Stimulated activated CD4-positive, alpha-beta T cell treated with anti-CD3 and anti-CD28 coated beads, Interleukin-4, amount 100 ng/mL, for 24 hours (primary cell): ENCODE measurements around the gene MTFP1.
"Not testable (repeated sequence)": the region's sequence is repeated elsewhere in the genome, so short reads cannot be mapped to it uniquely, and the experiment has no call there.

Experiments used
- DNase-seq: peaks from one replicate; pipeline ENCODE4 v3.0.0-alpha.2; 2020

The MTFP1 gene

DNA sequence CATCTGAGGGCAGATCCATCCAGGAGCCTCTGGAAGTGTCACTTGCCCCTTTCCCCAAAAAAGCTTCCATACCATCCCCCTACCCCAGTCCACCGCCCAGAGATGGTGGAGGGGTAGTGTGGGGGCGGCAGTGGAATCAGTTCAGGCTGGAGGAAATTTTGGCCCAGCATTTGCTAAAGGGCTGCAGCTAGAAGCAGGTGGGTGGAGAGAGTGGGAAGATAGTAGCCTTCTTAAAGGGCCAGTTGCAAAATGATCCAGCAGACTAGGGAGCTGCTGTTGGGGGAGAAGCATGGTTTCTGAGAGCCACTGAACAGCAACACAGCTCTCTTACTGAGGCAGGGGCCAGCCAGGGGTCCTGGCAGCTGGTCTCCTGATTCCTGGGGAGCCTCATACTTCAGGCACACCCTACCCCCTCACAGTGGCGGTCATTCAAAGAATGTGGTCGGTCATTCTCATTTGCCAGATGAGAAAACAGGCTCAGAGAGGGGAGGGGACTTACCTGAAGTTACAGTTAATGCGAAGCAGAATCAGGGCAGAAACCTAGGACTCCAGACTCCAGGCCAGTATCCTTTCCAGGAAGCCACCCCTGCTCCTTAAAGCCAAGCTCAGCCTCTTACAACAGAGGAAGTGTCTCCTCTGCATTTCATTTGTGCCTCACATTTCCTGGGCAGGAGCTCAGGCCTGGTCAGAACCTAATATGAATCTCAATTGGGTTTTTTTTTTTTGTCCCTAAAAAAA lies 23.4 kb upstream of the MTFP1 start:
- DNase-seq: no peak

DNA sequence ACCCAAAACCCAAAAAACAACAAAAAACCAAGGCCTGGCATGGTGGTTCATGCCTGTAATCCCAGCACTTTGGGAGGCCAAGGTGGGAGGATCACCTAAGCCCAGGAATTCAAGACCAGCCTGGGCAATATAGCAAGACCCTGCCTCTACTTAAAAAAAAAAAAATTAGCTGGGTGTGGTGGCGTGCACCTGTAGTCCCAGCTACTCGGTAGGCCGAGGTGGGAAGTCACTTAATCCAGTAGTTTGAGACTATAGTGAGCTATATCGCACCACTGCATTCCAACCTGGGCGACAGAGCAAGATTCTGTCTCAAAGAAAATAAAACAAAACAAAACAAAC lies 22.8 kb upstream of the MTFP1 start:
- not testable (repeated sequence) for DNase-seq

DNA sequence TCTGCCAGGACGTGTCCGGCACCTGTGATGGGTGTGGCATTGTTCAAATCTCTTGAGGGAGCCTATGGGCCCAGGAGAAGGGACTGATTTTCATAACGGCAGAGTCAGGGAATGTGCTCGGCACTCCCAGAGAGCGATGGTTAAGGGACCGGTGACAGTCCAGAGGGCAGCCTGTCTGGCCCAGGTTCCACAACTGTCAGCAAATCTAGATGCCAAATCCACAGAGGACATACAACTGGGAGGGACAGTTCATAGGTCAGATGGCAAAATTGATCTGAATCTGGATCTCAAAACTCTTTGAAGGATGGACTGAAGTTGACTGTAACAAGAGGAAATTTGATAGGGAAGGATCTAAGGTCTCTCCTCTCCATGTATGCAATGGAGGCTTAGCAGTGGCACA lies 21.3 kb upstream of the MTFP1 start:
- no peak for DNase-seq

DNA sequence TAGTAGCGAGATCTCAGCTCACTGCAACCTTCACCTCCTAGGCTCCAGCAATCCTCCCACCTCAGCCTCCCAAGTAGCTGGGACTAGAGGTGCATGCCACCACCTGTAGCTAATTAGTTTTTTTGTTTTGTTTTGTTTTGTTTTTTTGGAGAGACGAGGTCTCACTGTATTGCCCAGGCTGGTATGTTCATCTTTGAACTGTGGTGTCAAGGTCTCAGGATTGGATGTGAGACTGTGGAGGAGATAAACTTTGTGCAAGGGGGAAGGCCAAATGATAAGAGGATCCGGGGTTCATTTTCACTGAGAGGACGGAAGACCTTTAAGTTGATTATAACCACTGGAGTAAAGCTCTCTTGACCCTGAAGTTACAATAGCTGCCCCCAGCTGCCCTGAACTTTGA lies 19.8 kb upstream of the MTFP1 start:
- DNase-seq: no peak

DNA sequence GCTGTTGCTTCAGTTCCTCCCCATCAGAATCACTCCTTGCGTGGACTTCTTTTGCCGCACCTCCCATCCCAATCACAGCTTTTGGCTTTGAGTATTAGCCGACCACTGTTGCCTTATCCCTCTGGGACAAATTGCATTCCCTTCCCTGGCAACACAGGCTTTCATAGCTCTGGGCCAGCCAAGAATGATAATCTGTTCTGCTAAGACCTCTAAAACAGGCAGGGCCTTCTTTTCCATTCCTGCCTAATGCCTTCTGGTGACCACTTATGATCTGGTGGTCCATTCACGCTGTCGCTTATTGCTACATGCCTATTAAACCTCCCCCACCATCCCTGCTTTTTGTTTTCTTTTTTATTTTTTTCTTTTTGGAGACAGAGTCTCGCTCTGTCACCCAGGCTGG lies 19.2 kb upstream of the MTFP1 start:
- DNase-seq: no peak

DNA sequence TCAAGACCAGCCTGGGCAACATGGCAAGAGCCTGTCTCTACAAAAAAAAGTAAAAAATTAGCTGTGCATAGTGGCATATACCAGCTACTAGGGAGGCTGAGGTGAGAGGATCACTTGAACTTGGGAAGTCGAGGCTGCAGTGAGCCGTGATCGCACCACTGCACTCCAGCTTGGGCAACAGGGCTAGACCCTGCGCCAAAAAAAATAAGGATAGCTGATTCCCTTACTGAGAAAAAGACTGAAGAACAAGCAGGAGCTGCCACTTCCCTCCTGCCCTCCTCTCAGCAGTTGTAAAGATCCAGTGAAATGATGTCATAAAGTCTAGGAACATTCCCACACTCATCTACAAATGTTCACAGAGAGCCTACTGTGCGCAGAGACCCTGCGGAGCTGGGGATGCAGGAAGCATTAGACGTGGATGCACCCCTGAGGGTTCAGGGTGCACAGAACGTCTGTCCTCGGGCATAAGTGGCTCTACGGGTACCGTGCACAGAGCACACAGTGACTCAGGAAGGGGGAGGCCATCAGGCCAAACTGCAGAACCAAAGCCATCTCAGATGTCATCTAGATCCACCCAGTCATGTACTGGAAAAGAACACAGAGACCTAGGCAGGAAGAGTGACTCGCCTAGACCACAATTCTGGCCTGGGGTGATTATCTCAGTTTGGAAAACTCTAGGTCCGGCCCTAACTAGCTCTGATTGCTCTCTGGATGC lies 17.0 kb upstream of the MTFP1 start:
- DNase-seq: no peak

DNA sequence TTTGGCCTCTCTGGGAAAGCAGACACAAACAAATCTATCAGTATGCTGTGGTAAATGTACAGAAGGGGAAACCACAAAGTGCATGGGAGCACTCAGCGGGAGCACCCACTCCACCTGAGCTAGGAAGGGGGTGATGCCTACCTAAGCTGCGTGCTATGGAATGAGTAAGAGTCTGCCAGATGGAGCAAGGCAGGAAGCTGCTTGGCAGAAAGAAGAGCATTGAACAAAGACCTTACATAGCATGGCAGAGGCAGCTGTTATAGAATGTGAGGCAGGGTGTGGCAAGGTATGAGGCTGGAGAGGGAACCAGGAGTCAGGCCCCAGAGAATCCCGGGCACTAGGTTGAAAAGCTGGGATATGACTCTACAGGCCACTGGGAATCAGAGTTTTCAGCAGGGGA lies 13.8 kb upstream of the MTFP1 start:
- no peak for DNase-seq

DNA sequence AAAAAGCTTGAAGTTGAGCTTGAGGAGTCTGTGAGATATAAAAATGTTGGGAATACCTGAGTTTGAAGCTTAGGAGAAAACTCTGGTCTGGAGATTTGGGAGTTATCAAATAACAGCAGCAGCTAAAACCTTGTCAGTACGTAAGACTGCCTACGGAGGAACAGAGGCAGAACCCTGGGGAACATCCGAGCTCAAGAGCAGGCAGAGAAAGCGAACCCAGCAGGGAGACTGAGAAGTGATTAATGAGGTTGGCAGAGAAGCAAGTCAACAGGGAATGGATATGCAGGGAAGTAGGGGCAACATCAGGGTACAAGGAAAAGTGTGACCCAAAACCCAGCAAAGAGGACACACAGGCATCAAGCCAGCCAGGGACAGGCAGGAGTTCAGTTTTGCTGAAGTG lies 12.6 kb upstream of the MTFP1 start:
- DNase-seq: no peak

DNA sequence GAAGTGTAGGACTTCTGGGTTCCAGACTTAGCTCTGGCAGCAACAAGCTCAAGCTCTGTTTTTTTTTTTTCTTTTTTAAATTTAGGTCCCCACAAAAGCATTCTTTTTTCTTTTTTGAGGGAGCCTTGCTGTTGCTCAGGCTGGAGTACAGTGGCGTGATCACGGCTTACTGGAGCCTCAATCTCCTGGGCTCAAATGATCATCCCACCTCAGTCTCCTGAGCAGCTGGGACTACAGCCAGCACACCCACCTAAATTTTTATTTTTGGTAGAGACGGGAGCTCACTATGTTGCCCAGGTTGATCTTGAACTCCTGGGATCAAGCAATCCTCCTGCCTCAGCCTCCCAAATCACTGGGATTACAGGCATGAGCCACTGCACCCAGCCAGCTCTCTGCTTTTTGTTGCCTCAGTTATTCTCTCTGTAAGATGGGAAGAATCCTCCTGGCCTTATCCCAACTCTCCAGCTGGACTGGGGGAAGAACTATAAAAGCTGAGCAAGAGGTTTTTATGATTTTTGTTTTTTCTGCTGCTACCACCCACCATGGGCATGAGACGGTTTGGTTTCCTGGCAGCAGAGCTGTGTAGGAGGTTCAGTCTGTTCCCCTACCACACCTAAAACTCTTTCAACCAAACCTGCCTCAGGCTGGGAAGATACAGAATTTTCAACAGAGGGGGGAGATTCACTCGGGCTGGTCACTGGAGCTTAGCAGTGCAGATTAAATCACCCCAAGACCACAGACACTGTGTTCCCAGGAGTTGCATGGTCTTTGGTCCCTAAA lies 11.6 kb upstream of the MTFP1 start:
- no peak for DNase-seq

DNA sequence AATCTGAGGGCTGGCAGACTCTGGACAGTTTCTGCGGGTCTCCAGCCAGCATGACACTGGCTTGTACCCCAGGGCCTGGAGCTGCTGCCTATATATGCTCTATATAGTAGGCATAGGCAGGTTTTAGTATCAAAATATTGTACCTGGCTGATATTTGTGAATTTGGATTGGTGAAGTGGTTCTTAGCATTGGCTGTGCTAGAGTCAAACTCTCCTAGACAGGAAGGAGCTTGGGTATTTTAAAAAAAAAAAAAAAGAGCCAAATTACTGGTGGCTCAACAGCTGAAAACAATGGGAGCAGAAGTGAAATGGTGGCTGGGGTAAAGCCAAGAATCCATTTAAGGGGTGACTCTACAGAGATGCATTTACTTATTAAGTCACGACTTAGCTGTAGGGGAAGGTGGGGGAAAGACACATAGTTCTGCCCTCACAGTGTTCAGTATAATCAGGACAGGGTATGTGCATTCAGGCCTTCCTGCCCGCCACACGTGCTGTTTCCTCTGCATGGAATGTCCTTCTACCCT lies 11.0 kb upstream of the MTFP1 start:
- no peak for DNase-seq

DNA sequence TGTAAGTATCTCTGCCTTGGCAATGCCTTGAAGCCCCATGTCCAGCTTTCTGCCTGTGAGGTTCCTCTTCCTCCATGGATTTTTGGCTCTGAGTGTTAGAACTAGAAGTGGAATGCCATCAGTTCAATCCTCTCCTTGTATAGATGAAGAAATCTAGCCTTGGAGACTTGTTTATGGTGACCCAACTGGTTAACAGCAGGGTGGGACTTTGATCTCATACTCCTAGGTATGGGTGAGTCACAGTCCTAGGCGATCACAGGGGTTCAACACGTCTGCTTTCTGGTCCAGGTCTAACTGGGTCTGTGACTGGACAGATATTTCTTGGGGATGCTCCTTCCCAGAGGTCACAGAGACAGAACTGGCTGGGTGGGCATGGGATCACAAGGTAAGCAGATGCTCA lies 9.2 kb upstream of the MTFP1 start:
- DNase-seq: no peak

DNA sequence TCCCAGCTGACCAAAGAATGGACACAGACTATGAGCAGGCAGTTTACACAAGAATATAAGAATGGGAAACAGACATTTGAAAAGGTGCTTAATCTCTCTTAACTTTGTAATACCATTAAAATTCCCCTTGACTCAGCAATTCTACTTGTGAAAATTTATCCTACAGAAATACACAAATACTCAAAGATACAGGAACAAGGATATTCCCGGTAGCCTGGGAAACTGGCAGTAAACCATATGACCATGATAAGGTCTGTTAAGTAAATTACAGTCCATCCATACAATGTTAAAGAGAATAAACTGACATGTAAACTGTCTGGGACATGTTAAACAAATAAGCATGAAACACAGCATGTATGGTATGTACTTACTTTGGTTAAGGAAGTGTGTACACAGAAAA lies 8.7 kb upstream of the MTFP1 start:
- DNase-seq: no peak

DNA sequence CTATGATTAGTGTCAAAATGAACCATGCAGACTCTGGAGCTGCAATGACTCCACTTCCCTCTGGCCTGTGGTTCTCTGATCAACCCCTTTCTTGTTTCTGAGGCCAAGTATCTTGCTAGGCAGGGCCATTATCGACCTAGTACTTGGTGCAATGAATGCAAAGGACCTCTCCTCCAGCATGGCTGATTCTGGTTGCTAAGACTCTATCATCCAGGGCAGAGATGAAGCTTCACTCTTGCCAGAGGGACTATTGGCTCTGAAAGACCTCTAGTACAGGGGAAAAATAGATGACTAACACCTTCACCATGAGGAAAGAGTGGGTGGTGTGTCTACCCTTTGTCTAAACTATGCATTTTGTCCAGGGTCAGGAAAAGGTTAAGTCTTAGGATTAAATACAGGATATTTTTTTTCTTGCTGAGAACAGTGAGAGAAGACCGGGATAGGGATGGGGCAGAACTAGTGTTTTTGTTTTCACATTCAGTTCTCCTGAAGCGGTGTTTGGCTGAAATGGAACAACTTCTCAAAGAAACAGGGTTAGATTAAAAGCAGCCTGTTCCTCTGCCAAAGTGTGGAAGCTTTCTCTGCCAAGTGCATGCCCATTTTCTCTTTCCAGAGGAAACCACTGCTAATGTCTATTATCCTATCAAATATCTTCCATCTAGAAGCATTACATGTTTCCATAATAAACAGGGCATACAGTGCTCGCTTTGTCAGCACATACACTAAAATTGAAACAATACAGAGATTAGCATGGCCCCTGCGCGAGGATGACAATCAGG lies 5.0 kb upstream of the MTFP1 start:
- DNase-seq: no peak

DNA sequence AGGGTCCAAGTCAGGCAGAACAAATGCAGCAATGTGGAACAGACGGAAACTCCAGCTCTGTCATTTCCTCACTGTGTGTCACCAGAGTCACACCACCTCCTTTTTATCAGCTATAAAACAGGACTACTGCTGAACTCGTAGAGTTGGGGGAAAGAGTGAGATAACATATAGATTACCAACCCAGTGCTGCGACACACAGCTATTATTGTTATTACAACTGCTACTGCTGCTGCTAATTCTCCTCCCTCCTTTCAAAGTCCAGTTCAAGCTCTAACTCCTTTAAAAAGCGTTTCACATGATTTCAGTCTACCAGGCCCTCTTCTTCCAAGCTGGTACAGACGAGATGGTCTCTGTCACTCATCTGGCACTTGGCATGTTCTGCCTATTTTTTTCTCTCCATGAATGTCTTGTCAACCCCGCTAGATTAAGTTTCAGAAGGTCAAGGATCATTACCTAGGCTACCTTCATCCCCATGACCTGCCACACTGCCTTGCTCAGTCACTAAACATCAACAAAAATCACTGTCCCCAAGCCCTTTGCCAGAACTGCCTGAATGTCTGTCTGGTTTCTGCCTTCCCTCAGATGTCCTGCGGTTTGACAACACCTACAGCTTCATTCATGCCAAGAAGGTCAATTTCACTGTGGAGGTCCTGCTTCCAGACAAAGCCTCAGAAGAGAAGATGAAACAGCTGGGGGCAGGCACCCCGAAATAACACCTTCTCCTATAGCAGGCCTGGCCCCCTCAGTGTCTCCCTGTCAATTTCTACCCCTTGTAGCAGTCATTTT lies 3.7 kb upstream of the MTFP1 start:
- peak; percentile 22 for DNase-seq

DNA sequence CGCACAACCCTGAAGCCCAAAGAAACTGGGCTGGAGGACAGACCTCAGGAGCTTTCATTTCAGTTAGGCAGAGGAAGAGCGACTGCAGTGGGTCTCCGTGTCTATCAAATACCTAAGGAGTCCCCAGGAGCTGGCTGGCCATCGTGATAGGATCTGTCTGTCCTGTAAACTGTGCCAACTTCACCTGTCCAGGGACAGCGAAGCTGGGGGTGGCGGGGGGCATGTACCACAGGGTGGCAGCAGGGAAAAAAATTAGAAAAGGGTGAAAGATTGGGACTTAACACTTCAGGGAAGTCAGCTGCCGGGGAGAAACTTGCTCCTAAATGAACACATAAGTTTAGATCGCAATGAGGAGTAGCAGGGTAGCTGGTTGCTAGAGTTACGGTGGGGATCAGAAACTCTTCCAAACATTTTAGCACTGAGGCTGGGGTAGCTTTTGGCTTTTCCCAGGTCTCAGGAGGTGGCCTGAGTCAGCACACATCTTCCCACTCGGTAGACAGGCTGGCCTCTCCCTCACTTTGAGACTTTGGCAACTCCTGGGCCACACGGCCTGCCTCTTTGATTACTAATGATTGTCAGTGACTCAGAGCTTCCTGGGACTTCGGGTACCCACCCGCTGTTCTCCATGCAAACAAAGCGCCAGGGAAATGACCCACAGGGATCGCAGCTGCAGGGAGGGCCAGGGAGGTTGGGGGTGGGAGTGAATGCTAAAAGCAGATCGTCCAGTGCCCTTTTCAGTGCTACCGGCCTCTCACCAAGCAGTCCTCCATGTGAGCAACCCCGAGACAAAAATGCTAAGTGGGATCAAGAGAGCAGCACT lies 2.9 kb upstream of the MTFP1 start:
- DNase-seq: peak; percentile 63

DNA sequence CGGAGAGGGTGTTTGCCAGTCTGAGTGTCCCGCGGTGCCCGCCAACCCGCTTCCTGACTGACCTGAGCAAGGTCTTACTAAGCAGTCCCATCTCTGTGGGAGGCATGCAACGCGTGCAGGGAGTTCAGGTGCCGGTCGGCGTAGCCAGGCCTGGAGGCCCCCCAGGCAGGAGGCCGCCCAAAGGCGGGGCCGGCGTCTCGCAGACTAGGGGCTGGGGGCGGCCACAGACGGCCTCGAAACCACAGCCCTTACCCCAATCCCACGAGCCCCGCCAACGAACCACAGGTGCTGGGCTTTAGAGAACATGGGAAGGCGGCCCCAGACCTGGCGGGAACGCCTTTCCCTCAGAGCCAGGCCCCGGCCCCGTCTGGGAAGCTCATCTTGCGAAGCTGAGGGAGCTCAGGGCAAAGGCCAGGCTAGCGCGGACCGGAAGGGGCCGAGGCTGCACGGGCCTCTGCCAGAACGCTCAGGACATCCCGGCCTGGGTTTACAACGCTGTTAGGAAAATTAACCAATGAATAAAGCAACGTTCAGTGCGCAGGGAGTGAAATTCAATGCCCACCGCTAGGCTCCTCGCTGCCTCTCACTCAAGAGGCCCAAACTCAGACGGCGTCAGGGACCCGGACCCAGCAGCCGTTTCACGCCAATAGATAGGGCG lies 2.1 kb upstream of the MTFP1 start:
- peak; percentile 76 for DNase-seq

DNA sequence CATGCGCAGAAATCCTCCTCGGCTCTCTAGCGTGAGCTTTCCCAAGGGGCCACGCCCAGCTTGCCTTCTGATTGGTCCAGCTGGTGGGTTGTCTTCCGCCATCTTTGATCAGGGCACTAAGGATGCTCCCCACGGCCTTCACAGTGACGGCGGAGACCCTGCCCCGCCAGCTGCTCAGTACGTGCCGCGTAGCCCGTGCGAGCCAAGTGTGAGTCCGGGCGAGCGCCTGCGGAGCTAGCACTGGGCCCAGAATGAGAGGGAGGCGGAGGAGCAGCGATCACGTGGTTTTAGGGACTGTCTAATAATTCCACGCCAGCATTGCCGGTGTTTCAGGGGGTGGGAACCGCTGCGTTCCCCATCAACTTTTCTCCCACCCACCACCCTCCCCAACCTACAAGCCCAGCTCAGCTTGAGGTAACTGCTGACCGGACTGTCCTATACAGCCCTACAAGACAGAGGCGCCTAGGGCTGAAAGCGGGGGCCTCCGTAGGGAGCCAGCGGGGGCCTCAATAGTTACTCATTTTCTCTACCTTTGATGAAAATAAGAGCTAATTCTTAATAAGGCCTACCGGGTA lies 1.5 kb upstream of the MTFP1 start:
- peak; percentile 99 for DNase-seq

DNA sequence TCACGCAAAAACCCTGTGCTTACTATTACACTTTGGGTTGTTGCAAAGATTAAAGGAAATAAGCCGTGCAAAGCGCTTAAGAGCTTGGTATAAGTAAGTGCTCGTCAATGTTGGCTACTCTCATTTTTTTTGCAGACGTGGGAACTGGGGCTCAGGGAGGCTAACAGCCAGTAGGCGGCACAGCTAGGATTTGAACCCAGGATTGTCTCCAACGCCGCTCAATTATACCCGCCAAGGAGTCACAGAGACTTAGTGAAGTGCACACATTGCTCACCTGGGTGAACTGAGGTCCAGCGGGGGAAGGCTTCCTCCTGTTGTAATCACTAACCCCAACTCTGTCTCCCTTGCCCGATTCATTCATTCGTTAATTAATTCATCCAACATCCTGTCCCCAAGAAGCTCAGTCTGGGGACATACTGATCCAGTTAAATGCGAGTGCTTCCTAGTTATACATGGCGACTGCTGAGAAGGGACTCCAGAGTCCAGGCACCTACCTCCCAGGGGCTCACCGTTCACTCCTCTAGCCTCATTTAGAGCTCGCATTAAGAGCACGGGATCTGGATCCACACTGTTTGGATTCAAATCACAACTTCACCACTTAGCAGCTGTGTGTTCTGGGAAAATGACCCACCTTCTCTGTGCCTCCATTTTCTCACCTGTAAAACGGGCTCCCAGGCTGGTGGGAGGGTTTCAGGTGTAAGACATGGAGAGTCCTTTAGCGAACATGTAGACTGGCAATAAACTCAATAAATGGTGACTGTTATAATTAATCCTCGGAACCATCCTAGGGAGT lies 838 bp upstream of the MTFP1 start:
- peak; percentile 25 for DNase-seq

DNA sequence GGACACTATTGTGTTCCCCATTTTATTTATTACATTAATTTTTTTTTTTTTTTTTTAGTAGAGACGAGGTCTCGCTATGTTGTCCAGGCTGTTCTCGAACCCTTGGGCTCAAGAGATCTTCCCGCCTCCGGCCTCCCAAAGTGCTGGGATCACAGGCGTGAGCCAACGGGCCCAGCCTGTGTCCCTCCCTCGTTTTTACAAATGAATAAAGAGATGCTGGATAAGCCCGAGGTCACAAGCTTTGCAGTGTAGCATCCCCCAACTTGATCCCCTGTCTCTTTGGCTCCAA lies 297 bp upstream of the MTFP1 start:
- no peak for DNase-seq
